Activated CD4-positive, alpha-beta T cell treated with anti-CD3 and anti-CD28 coated beads, Interleukin-2, amount 50 U/mL, for 16 hours (primary cell): ENCODE results near the gene FAM169A.
"Not testable (repeated sequence)": the region's sequence is repeated elsewhere in the genome, so short reads cannot be mapped to it uniquely, and the experiment has no call there.

Experiments
- DNase-seq: peaks from one replicate; pipeline ENCODE4 v3.0.0-alpha.2; 2020

The FAM169A gene, protein sequence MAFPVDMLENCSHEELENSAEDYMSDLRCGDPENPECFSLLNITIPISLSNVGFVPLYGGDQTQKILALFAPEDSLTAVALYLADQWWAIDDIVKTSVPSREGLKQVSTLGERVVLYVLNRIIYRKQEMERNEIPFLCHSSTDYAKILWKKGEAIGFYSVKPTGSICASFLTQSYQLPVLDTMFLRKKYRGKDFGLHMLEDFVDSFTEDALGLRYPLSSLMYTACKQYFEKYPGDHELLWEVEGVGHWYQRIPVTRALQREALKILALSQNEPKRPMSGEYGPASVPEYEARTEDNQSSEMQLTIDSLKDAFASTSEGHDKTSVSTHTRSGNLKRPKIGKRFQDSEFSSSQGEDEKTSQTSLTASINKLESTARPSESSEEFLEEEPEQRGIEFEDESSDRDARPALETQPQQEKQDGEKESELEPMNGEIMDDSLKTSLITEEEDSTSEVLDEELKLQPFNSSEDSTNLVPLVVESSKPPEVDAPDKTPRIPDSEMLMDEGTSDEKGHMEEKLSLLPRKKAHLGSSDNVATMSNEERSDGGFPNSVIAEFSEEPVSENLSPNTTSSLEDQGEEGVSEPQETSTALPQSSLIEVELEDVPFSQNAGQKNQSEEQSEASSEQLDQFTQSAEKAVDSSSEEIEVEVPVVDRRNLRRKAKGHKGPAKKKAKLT

GRCh38 chr5:74865804-74866595 lies at the start of gene FAM169A:
Gene FAM169A, minus strand, starts transcription at chr5:74866387. Its CDS starts 24,711 bp downstream, at chr5:74841676.
- peak; percentile 29 for DNase-seq

- DNase-seq = no peak
These were observed 49.3 kb upstream of the FAM169A start for GRCh38 chr5:74915488-74915887.

DNA sequence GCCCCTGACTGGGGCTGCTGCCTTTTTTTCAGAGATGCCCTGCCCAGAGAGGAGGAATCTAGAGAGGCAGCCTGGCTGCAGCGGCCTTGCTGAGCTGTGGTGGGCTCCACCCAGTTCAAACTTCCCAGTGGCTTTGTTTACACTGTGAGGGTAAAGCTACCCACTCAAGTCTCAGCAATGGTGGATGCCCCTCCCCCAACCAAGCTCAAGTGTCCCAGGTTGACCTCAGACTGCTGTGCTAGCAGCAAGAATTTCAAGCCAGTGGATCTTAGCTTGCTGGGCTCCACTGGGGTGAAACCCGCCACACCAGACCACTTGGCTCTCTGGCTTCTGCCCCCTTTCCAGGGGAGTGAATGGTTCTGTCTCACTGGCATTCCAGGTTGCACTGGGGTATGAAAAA lies 45.2 kb upstream of the FAM169A start:
- DNase-seq = not testable (repeated sequence)

DNA sequence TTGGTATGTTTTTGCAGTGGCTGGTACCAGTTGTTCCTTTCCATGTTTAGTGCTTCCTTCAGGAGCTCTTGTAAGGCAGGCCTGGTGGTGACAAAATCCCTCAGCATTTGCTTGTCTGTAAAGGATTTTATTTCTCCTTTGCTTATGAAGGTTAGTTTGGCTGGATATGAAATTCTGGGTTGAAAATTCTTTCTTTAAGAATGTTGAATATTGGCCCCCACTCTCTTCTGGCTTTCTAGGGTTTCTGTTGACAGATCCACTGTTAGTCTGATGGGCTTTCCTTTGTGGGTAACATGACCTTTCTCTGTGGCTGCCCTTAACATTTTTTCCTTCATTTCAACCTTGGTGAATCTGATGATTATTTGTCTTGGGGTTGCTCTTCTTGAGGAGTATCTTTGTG lies 43.7 kb upstream of the FAM169A start:
- not testable (repeated sequence) for DNase-seq

DNA sequence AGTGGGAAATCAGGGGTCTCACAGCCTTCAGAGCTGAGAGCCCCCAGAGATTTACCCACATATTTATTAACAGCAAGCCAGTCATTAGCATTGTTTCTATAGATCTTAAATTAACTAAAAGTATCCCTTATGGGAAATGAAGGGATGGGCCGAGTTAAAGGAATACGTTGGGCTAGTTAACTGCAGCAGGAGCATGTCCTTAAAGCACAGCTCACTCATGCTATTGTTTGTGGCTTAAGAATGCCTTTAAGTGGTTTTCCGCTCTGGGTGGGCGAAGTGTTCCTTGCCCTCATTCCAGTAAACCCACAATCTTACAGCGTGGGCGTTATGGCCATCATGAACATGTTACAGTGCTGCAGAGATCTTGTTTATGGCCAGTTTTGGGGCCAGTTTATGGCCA lies 42.0 kb upstream of the FAM169A start:
- not testable (repeated sequence) for DNase-seq

- DNase-seq = not testable (repeated sequence)
These were observed 38.5 kb upstream of the FAM169A start for GRCh38 chr5:74904713-74905112.

GRCh38 chr5:74903165-74903787 lies 37.1 kb upstream of the FAM169A start:
- no peak for DNase-seq

DNA sequence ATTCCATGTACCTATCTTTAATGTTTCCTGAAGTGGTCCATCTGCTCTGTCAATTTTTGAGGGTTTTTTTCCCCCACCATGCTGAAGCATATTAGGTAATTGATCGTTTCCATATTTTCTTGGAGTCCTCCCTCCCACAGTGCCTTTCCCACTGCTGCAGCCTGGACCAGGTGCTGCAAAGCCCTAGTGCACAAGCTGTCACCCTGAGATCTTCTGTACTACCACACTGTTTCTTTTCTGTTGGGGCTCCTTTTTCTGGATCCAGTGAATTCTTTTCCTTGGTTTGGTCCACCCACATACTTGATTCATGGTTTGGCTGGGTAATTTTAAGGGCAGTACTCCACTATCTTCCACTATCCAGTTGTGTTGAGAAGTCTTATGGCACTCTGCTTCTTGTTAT lies 30.9 kb upstream of the FAM169A start:
- no peak for DNase-seq

DNA sequence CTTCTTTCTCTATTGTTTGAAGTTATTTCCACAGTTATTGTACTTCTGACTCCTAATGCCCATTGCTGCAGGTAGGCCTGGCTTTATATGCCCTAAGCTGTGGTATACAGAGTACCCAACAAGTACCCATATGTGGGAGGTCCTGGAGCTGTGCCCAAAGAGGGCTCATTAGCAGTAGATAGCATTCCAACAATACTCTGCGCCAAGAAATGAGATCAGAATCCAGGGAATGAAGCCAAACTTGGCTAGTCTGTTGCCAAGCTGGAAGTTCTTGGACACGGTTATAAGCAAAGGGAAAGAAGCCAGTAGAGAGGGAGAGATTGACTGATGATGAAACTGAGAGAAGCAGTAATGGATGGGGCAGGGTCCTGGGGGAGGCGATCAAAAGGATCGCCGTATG lies 29.7 kb upstream of the FAM169A start:
- DNase-seq = no peak

GRCh38 chr5:74894351-74894750 lies 28.2 kb upstream of the FAM169A start:
- DNase-seq = no peak

GRCh38 chr5:74892921-74893320 lies 26.7 kb upstream of the FAM169A start:
- no peak for DNase-seq

GRCh38 chr5:74889523-74890105 lies 23.4 kb upstream of the FAM169A start:
- no peak for DNase-seq

- DNase-seq = no peak
These were observed 21.9 kb upstream of the FAM169A start for GRCh38 chr5:74888117-74888516.

DNA sequence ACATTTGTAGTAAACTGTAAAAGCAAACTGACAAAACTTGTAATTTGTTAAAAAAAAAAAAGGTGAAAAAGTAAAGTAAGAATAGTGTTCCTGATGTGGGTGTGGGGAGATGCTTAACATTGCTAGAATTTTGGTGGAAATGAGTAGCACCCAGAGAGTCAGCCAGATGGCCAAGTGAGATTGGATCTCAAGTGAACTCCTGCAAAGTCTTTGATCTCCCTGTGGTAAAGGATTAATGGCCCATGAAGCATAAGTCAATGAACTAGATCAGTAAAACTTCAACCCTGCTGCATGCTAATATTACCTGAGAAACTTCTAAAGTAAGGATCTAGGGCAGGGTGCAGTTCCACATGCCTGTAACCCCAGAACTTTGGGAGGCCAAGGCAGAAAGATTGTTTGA lies 19.0 kb upstream of the FAM169A start:
- no peak for DNase-seq

DNA sequence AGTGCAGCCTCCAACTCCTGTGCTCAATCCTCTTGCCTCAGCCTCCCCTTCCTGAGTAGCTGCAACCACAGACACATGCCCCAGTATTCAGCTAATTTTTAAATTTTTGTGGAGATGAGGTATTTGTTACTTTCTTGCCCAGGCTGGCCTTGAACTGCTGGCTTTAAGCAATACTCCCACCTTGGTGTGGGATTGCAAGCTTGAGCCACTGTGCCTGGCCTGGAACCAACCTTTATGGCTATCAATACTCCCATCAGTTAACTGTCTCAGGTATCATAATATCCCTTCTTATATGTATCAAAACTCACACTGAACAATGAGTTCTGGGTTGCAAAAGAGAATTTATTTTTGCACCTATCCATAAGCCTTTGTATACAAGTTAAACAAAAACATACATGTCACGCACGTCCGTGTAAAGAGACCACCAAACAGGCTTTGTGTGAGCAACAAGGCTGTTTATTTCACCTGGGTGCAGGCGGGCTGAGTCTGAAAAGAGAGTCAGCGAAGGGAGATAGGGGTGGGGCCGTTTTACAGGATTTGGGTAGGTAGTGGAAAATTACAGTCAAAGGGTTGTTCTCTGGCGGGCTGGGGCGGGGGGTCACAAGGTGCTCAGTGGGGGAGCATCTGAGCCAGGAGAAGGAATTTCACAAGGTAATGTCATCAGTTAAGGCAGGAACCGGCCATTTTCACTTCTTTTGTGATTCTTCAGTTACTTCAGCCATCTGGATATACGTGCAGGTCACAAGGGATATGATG lies 16.4 kb upstream of the FAM169A start:
- DNase-seq = not testable (repeated sequence)

DNA sequence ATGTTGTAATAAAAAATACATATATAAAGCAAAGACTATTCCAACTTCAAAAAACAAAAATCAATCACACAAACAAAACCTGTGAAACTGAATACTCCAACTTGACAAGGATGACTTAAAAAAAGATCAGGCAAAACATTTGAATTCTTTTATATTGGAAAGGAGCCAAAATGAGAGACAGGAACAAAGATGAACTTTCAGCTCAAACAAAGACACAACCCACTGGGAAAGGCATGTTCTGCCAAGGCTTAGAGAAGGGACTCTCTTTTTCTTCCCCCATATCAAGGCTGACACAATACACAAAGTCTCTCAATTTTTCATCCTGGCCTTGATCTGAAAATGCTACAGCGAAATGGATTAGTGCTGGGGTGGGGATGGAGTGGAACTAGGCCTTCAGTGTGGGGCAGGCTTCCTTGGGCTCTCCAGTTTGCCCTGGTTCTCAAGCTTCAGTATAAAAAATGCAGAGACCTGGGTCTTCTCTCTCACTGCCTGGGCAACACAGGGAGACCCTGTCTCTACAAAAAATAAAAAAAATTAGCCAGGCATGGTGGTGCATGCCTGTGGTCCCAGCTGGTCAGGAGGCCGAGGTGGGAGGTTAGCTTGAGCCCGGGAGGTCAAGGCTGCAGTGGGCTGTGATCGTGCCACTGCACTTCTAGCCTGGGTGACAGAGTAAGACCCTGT lies 11.6 kb upstream of the FAM169A start:
- DNase-seq = no peak

- no peak for DNase-seq
These were observed 10.0 kb upstream of the FAM169A start for GRCh38 chr5:74875994-74876791.

DNA sequence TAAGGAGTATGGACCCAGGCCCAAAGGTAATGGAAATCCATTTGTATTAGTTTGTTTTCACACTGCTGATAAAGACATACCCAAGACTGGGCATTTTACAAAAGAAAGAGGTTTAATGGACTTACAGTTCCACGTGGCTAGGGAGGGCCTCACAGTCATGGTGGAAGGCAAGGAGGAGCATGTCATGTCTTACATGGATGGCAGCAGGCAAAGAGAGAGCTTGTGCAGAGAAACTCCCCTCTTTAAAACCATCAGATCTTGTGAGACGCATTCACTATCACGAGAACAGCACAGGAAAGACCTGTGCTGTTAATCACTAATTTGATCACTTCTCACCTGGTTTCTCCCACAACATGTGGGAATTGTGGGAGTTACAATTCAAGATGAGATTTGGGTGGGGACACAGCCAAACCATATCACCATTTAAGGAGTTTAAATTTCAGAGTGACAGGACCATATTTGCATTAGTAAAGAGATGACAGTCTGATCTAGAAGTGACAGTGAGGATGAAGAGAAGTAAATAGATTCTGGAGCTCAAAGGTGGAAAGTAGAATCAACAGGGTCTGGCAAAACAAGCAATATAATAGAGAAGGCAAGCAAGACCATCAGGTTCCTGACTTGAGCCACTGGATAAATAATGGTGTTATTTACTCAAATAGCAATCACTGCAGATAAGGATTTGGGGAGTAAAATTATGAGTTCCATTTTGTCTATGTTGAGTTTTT lies 7.5 kb upstream of the FAM169A start:
- DNase-seq = no peak

GRCh38 chr5:74870299-74871067 lies 4.3 kb upstream of the FAM169A start:
- no peak for DNase-seq
